ENCODE measurements around the gene TMTC4.

The TMTC4 gene

DNA sequence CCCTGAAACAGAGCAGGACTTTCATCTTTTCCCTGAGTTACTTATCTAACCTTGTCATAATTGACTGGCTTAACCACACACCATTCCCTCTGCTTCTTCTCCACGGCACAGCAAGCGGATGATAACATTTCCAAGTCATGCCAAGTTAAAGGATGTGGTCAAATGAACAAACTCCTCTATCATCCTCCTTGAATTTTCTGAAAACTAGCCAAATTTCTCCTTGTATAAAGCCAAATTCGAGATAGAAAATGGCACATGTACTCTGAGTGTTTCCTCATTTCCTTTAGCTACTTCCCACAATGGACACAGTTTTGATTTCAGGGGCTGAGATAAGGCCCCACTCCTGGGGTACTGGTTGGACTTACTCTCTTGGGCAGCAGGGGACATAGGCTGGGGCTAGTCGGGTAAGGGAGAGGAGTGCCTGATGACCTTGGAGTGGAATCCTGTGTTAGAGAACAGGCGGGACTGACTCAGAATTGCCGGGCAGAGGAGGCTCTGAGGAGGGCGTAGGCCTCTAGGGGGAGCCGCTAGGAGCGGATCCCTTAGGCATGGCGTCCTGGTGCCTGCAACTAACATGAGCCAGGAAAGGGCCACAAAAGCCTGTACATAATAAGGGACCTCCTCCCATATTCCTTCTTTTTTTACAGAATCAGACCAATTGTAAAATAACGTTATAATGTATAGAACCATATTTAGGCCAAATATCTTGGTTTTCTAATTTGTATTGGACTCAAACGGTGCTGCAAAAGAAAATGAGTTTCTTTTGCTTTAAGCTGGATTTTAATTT, 20.3 kb upstream of the TMTC4 start:
- TF ChIP-seq, protein P1, sequence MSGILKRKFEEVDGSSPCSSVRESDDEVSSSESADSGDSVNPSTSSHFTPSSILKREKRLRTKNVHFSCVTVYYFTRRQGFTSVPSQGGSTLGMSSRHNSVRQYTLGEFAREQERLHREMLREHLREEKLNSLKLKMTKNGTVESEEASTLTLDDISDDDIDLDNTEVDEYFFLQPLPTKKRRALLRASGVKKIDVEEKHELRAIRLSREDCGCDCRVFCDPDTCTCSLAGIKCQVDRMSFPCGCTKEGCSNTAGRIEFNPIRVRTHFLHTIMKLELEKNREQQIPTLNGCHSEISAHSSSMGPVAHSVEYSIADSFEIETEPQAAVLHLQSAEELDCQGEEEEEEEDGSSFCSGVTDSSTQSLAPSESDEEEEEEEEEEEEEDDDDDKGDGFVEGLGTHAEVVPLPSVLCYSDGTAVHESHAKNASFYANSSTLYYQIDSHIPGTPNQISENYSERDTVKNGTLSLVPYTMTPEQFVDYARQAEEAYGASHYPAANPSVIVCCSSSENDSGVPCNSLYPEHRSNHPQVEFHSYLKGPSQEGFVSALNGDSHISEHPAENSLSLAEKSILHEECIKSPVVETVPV (CRISPR knock-in tag; IDR thresholded peaks at IDR 0.05): no peak
- TF ChIP-seq, protein P2, sequence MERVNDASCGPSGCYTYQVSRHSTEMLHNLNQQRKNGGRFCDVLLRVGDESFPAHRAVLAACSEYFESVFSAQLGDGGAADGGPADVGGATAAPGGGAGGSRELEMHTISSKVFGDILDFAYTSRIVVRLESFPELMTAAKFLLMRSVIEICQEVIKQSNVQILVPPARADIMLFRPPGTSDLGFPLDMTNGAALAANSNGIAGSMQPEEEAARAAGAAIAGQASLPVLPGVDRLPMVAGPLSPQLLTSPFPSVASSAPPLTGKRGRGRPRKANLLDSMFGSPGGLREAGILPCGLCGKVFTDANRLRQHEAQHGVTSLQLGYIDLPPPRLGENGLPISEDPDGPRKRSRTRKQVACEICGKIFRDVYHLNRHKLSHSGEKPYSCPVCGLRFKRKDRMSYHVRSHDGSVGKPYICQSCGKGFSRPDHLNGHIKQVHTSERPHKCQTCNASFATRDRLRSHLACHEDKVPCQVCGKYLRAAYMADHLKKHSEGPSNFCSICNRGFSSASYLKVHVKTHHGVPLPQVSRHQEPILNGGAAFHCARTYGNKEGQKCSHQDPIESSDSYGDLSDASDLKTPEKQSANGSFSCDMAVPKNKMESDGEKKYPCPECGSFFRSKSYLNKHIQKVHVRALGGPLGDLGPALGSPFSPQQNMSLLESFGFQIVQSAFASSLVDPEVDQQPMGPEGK (CRISPR knock-in tag; IDR thresholded peaks at IDR 0.05; ENCODE audit: borderline replicate concordance): no peak
- TF ChIP-seq ZFP3 (CRISPR knock-in tag; IDR thresholded peaks at IDR 0.05) (no peak), OSR1 (CRISPR knock-in tag; IDR thresholded peaks at IDR 0.05) (no peak), CSDC2 (CRISPR knock-in tag; IDR thresholded peaks at IDR 0.05) (no peak), ZFP30 (CRISPR knock-in tag; IDR thresholded peaks at IDR 0.05) (no peak), ESRRG (CRISPR knock-in tag; IDR thresholded peaks at IDR 0.05) (no peak), SNAI2 (CRISPR knock-in tag; IDR thresholded peaks at IDR 0.05) (no peak), RARB (CRISPR knock-in tag; IDR thresholded peaks at IDR 0.05) (no peak), TOX (CRISPR knock-in tag; IDR thresholded peaks at IDR 0.05; ENCODE audit: borderline replicate concordance) (no peak), ZC3H10 (CRISPR knock-in tag; IDR thresholded peaks at IDR 0.05) (no peak), ZNF70 (CRISPR knock-in tag; IDR thresholded peaks at IDR 0.05) (no peak), ZNF8 (CRISPR knock-in tag; IDR thresholded peaks at IDR 0.05) (no peak), TCF4 (CRISPR knock-in tag; IDR thresholded peaks at IDR 0.05; ENCODE audit: borderline replicate concordance) (no peak), ISL1 (CRISPR knock-in tag; IDR thresholded peaks at IDR 0.05) (no peak), BACH2 (CRISPR knock-in tag; IDR thresholded peaks at IDR 0.05; ENCODE audit: borderline replicate concordance) (no peak), ZNF565 (CRISPR knock-in tag; conservative IDR thresholded peaks at IDR 0.05; ENCODE audit: low read depth) (no peak), GLIS3 (CRISPR knock-in tag; IDR thresholded peaks at IDR 0.05) (no peak)
- TF ChIP-seq, protein P3, sequence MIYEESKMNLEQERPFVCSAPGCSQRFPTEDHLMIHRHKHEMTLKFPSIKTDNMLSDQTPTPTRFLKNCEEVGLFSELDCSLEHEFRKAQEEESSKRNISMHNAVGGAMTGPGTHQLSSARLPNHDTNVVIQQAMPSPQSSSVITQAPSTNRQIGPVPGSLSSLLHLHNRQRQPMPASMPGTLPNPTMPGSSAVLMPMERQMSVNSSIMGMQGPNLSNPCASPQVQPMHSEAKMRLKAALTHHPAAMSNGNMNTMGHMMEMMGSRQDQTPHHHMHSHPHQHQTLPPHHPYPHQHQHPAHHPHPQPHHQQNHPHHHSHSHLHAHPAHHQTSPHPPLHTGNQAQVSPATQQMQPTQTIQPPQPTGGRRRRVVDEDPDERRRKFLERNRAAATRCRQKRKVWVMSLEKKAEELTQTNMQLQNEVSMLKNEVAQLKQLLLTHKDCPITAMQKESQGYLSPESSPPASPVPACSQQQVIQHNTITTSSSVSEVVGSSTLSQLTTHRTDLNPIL (CRISPR knock-in tag; IDR thresholded peaks at IDR 0.05; ENCODE audit: low read depth): no peak
- peak; percentile 97 for ATAC-seq

DNA sequence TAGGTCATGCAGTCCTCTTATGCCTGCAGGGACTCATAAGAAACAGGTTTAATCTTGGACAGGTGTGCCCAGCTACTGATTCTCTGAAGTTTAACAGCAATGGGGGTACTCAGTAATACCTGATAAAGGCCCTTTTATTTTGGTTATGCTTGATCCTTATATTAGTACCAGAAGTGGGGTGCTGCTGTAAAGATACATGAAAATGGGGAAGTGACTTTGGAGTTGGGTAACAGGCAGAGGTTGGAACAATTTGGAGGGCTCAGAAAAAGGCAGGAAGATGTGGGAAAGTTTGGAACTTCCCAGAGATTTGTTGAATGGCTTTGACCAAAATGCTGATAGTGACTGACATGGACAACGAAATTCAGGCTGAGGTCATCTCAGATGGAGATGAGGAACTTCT, 14.6 kb upstream of the TMTC4 start:
- ATAC-seq: no peak
- TF ChIP-seq OSR1 (CRISPR knock-in tag; IDR thresholded peaks at IDR 0.05) (no peak), PPARA (CRISPR knock-in tag; IDR thresholded peaks at IDR 0.05; ENCODE audit: borderline replicate concordance) (no peak), ZNF8 (CRISPR knock-in tag; IDR thresholded peaks at IDR 0.05) (no peak), ISL1 (CRISPR knock-in tag; IDR thresholded peaks at IDR 0.05) (no peak), ZFP30 (CRISPR knock-in tag; IDR thresholded peaks at IDR 0.05) (no peak), TCF4 (CRISPR knock-in tag; IDR thresholded peaks at IDR 0.05; ENCODE audit: borderline replicate concordance) (no peak), ESRRG (CRISPR knock-in tag; IDR thresholded peaks at IDR 0.05) (no peak), SNAI2 (CRISPR knock-in tag; IDR thresholded peaks at IDR 0.05) (no peak), ZC3H10 (CRISPR knock-in tag; IDR thresholded peaks at IDR 0.05) (no peak), TOX (CRISPR knock-in tag; IDR thresholded peaks at IDR 0.05; ENCODE audit: borderline replicate concordance) (no peak), ARNTL (CRISPR knock-in tag; IDR thresholded peaks at IDR 0.05; ENCODE audit: borderline replicate concordance, low read depth) (no peak), CSDC2 (CRISPR knock-in tag; IDR thresholded peaks at IDR 0.05) (no peak), ZFP3 (CRISPR knock-in tag; IDR thresholded peaks at IDR 0.05) (no peak), ZNF70 (CRISPR knock-in tag; IDR thresholded peaks at IDR 0.05) (no peak)
- TF ChIP-seq, protein P4, sequence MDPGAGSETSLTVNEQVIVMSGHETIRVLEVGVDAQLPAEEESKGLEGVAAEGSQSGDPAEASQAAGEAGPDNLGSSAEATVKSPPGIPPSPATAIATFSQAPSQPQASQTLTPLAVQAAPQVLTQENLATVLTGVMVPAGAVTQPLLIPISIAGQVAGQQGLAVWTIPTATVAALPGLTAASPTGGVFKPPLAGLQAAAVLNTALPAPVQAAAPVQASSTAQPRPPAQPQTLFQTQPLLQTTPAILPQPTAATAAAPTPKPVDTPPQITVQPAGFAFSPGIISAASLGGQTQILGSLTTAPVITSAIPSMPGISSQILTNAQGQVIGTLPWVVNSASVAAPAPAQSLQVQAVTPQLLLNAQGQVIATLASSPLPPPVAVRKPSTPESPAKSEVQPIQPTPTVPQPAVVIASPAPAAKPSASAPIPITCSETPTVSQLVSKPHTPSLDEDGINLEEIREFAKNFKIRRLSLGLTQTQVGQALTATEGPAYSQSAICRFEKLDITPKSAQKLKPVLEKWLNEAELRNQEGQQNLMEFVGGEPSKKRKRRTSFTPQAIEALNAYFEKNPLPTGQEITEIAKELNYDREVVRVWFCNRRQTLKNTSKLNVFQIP (CRISPR knock-in tag; IDR thresholded peaks at IDR 0.05; ENCODE audit: borderline replicate concordance, low read depth): no peak
- TF ChIP-seq, protein P2 (CRISPR knock-in tag; IDR thresholded peaks at IDR 0.05; ENCODE audit: borderline replicate concordance): no peak
- TF ChIP-seq, protein P3 (CRISPR knock-in tag; IDR thresholded peaks at IDR 0.05; ENCODE audit: low read depth): no peak
